Right cardiac atrium (tissue), 5 donors: ENCODE data around the gene MOXD1. TPM values are rescaled to one million over a fixed set of nuclear protein-coding genes. Genes with fewer than 3 reads are reported as not detected.
A peak's percentile ranks its signal among the peaks of the same experiment; 100 is the strongest.

ENCODE experiments used
- ATAC-seq, 2 donors: fragments of 200-7000 bp; cut with Tn5 transposase; one replicate each; pipeline versions ENCODE4 v1.8.0 to v1.9.1; 2020; ENCODE audit warnings: moderate library complexity in 2 of 2, mild to moderate bottlenecking in 1 of 2
- DNase-seq, 3 donors: peaks; one replicate each; pipeline ENCODE4 v3.0.0-alpha.2; 2020
- H3K27ac ChIP-seq: one replicate; pipeline ENCODE4 v1.5.1; 2013; ENCODE audit warnings: mild to moderate bottlenecking, low read length, control low read depth, moderate library complexity
- H3K27me3 ChIP-seq: one replicate; pipeline ENCODE4 v1.6.1; 2013; ENCODE audit not compliant: control insufficient read depth, insufficient read depth
- H3K4me1 ChIP-seq: one replicate; pipeline ENCODE4 v1.6.1; 2013; ENCODE audit warnings: low read length; ENCODE audit not compliant: control insufficient read depth, insufficient read depth
- H3K4me3 ChIP-seq: one replicate; pipeline ENCODE4 v1.5.1; 2013; ENCODE audit warnings: low read length, control low read depth
- H3K9me3 ChIP-seq: one replicate; pipeline ENCODE4 v1.6.1; 2013; ENCODE audit warnings: low read length; ENCODE audit not compliant: control insufficient read depth
- WGBS: extraction: QIAGEN DNeasy Blood & Tissue Kit; methylation state at CpG from one replicate; pipeline ENCODE4 v1.1.7; 2013; 5-methylcytosine and 5-hydroxymethylcytosine counted together
- intact Hi-C, 4 donors: fragments of 100-400 bp; cut with DNase I; formaldehyde crosslinking; loops; one replicate each; pipeline versions ENCODE4 v1.11.0 to v1.14.0; 2022 to 2023
- polyA plus RNA-seq: library from polyadenylated mRNA; stranded (reverse); fragments of 200-250 nt; gene quantifications from one replicate; pipeline ENCODE4 v1.2.3, GENCODE V29; 2013
- total RNA-seq, 4 donors: library from RNA; stranded (reverse); fragmentation: NEBNext Ultra II Directional; extraction: Animal tissue kit (Norgen Biotek cat#: 25700); gene quantifications; one replicate each; pipeline ENCODE4 v1.2.1, GENCODE V29; 2021
- donor health status: healthy with polysubstance abuse.
- donor health status: DM: no; HTN: yes; CAD: no.
- donor health status: DM: no; HTN: no; CAD: no.
- donor health status: DM: no; HTN: yes; CAD: no; lungs with severe emphysema.
- donor health status: DM: yes; HTN: yes; CAD: no.

The MOXD1 gene
- total and polyA plus RNA-seq, 5 donors = 1.1 to 2.4 (median 1.8) TPM

GRCh38 chr6:132253906-132254305, 147.4 kb downstream of the MOXD1 start:
- H3K4me1 ChIP-seq = no peaks in the 10 kb centered on the region
- no peaks in the 10 kb centered on the region for H3K9me3 ChIP-seq
- intact Hi-C loops = no loop called here
- DNase-seq (no peak), ATAC-seq (no peak)
- no peak overlapping the region for H3K27ac ChIP-seq
- no peaks in the 10 kb centered on the region for H3K27me3 ChIP-seq
- no peak overlapping the region for H3K4me3 ChIP-seq

GRCh38 chr6:132253211-132253610, 148.1 kb downstream of the MOXD1 start:
- no peaks in the 10 kb centered on the region for H3K4me1 ChIP-seq
- ATAC-seq (no peak), DNase-seq (no peak)
- no peak overlapping the region for H3K27ac ChIP-seq
- H3K4me3 ChIP-seq = no peak overlapping the region
- H3K9me3 ChIP-seq = no peaks in the 10 kb centered on the region
- 66% methylated on average over 2 of the region's 2 CpGs for WGBS
- intact Hi-C loops = no loop called here
- H3K27me3 ChIP-seq = no peaks in the 10 kb centered on the region

DNA sequence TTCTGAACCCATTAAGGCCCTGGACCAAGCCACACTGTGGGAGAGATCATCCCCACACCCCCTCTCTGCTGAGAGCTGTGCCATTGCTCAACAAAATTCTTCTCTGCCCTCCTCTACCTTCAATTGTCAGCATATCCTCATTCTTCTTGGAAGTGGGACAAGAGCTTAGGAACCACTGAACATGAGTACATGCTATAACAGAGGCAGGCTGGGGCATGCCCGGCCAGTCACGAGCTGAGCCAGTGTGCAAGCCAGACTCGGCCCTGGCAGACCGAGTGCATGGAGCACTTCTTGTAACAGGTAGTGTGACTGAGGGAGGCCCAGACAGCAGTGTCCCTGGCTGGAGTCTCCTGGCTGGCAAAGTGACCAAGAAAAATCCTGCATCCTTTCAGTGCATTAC, 149.2 kb downstream of the MOXD1 start:
- ATAC-seq (no peak), DNase-seq (no peak)
- no peaks in the 10 kb centered on the region for H3K4me1 ChIP-seq
- no peaks in the 10 kb centered on the region for H3K27me3 ChIP-seq
- intact Hi-C loops = no loop called here
- WGBS = 91% methylated on average over 4 of the region's 4 CpGs
- H3K4me3 ChIP-seq = no peak overlapping the region
- H3K9me3 ChIP-seq = no peaks in the 10 kb centered on the region
- no peak overlapping the region for H3K27ac ChIP-seq

DNA sequence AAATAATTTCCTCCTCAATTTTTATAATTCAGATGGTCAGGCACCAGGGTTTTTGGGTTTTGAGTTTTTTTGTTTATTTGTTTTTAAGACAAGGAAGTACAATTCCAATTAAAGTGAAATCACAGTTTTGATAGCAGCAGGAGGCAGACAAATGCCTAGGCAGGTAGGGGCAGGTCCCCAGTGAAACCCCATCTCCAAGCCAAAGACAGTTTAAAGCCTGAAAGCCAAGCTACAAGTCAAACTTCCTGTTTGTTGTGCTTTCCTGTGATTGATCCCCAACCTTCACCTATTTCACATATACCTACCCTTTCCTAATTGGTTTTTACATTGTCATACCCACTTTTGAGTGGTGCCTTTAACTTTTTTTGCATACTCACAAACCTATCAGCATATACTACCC, 149.6 kb downstream of the MOXD1 start:
- DNase-seq (no peak), ATAC-seq (no peak)
- Histone ChIP-seq H3K4me1 (no peaks in the 10 kb centered on the region), H3K4me3 (no peak overlapping the region), H3K9me3 (no peaks in the 10 kb centered on the region), H3K27ac (no peak overlapping the region), H3K27me3 (no peaks in the 10 kb centered on the region)
- intact Hi-C loops = no loop called here

GRCh38 chr6:132247381-132248159, 153.7 kb downstream of the MOXD1 start:
- H3K4me3 ChIP-seq = no peak overlapping the region
- H3K27ac ChIP-seq = no peak overlapping the region
- 68% methylated on average over 7 of the region's 7 CpGs for WGBS
- intact Hi-C loops = no loop called here
- no peaks in the 10 kb centered on the region for H3K27me3 ChIP-seq
- H3K9me3 ChIP-seq = no peaks in the 10 kb centered on the region
- ATAC-seq (peak in 1 of 2 donors; percentile 21), DNase-seq (no peak)
- no peaks in the 10 kb centered on the region for H3K4me1 ChIP-seq

GRCh38 chr6:132246632-132247270, 154.5 kb downstream of the MOXD1 start:
- no peaks in the 10 kb centered on the region for H3K9me3 ChIP-seq
- intact Hi-C loops = no loop called here
- H3K27ac ChIP-seq = no peak overlapping the region
- DNase-seq (no peak), ATAC-seq (no peak)
- H3K27me3 ChIP-seq = no peaks in the 10 kb centered on the region
- H3K4me3 ChIP-seq = no peak overlapping the region
- no peaks in the 10 kb centered on the region for H3K4me1 ChIP-seq
- 89% methylated on average over 16 of the region's 16 CpGs for WGBS

GRCh38 chr6:132246120-132246617, 155.1 kb downstream of the MOXD1 start:
- intact Hi-C loops = no loop called here
- no peak for ATAC-seq
- DNase-seq = no peak
- Histone ChIP-seq H3K27ac (no peak overlapping the region), H3K4me3 (no peak overlapping the region), H3K4me1 (no peaks in the 10 kb centered on the region), H3K9me3 (no peaks in the 10 kb centered on the region), H3K27me3 (no peaks in the 10 kb centered on the region)
- 73% methylated on average over 2 of the region's 2 CpGs for WGBS

Other genes starting within 250 kb of the MOXD1 start
- gene STX7, start 111.6 kb upstream of the MOXD1 start, total RNA-seq = 10 to 100 TPM; 45.6 to 69.7 (median 62.3) TPM
- gene STX7, start 111.6 kb upstream of the MOXD1 start, polyA plus RNA-seq = 14.2 TPM
- gene TAAR9, start 136.8 kb upstream of the MOXD1 start, total RNA-seq = not detected
- gene TAAR9, start 136.8 kb upstream of the MOXD1 start, polyA plus RNA-seq = not detected
- not detected for gene TAAR8, start 151.2 kb upstream of the MOXD1 start, total RNA-seq
- gene TAAR8, start 151.2 kb upstream of the MOXD1 start, polyA plus RNA-seq = not detected
- not detected for gene TAAR6, start 168.8 kb upstream of the MOXD1 start, total RNA-seq
- gene TAAR6, start 168.8 kb upstream of the MOXD1 start, polyA plus RNA-seq = not detected
- gene TAAR5, start 188.3 kb upstream of the MOXD1 start, total RNA-seq = not detected
- gene TAAR5, start 188.3 kb upstream of the MOXD1 start, polyA plus RNA-seq = not detected
- gene TAAR2, start 222.8 kb upstream of the MOXD1 start, total RNA-seq = not detected
- not detected for gene TAAR2, start 222.8 kb upstream of the MOXD1 start, polyA plus RNA-seq